Measurements from ENCODE around the gene FIZ1.

The FIZ1 gene

DNA sequence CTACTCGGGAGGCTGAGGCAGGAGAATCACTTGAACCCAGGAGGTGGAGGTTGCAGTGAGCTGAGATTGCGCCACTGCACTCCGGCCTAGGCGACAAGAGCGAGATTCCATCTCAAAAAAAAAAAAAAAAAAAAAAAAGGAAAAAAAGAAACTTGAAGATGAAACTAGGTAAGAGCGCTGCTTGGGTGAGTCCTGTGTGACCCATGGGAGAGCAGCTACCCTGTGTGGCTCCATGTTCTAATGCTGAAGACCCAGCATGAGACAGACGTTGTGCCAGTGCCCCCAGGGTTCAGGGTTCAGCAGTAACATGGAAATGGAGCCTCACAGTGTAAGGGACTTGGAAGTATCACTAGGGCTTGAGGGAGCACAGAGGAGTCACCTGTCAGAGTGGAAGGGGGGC, 19.1 kb upstream of the FIZ1 start:
- no peak for TF ChIP-seq BHLHE40 (IDR thresholded peaks at IDR 0.05; ENCODE audit: borderline replicate concordance)
- no peak for TF ChIP-seq HDGF (IDR thresholded peaks at IDR 0.05; ENCODE audit: borderline replicate concordance)
- no peak for TF ChIP-seq ELF4 (IDR thresholded peaks at IDR 0.05)
- TF ChIP-seq CTBP1 (IDR thresholded peaks at IDR 0.05; ENCODE audit: borderline replicate concordance), result no peak
- TF ChIP-seq TARDBP (IDR thresholded peaks at IDR 0.05), result no peak
- TF ChIP-seq ZNF384 (IDR thresholded peaks at IDR 0.05), result no peak
- TF ChIP-seq FOXA1 (IDR thresholded peaks at IDR 0.05), result no peak
- no peak for TF ChIP-seq FOXK2 (IDR thresholded peaks at IDR 0.05)
- no peak for TF ChIP-seq NFRKB (IDR thresholded peaks at IDR 0.05)
- DNase-seq (ENCODE audit: extremely low spot score), result no peak
- ChIA-PET POLR2A (interaction anchor here (2.3 kb wide), 1 partner anchor 13 kb away, joined by 14 read pairs; the partner anchor contains the start of gene ZNF865), CTCF (no interaction called here)

DNA sequence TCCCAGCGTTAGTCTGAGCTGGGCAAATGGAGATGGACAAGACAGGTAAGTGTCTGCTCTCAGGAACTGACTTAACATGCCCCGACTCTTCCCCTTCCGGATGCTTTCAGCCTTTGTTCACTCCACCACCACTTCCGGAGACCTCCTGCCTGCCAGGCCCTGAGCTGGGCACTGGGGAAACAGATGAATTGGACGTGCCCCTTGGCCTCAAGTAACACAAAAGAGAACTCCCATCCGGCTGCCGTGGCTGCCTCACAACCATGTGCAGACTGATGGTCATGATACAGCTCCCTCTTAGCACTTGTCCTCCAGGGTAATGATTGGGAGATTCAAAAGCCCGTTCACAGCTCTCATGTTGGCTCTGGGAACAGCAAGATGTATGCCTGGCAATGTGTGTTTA, 18.1 kb upstream of the FIZ1 start:
- DNase-seq (ENCODE audit: extremely low spot score), result no peak
- CTCF ChIA-PET, result interaction anchor here (0.8 kb wide), 1 partner anchor 11 kb away, joined by 3 read pairs; the partner anchor contains the start of gene ZNF865
- TF ChIP-seq SP1 (IDR thresholded peaks at IDR 0.05) (no peak), CTBP1 (IDR thresholded peaks at IDR 0.05; ENCODE audit: borderline replicate concordance) (no peak), ARNT (IDR thresholded peaks at IDR 0.05) (no peak), LEF1 (IDR thresholded peaks at IDR 0.05; ENCODE audit: borderline replicate concordance) (no peak), L3MBTL2 (conservative IDR thresholded peaks at IDR 0.05) (no peak), FOXM1 (IDR thresholded peaks at IDR 0.05; ENCODE audit: borderline replicate concordance) (no peak), SUZ12 (IDR thresholded peaks at IDR 0.05) (no peak), NFRKB (IDR thresholded peaks at IDR 0.05) (no peak), ELF4 (IDR thresholded peaks at IDR 0.05) (no peak), HDGF (IDR thresholded peaks at IDR 0.05; ENCODE audit: borderline replicate concordance) (no peak), BHLHE40 (IDR thresholded peaks at IDR 0.05; ENCODE audit: borderline replicate concordance) (no peak), ZNF384 (IDR thresholded peaks at IDR 0.05) (no peak), FOXA1 (IDR thresholded peaks at IDR 0.05) (no peak), FOXK2 (IDR thresholded peaks at IDR 0.05) (no peak), TARDBP (IDR thresholded peaks at IDR 0.05) (no peak)
- TF ChIP-seq, protein P1, sequence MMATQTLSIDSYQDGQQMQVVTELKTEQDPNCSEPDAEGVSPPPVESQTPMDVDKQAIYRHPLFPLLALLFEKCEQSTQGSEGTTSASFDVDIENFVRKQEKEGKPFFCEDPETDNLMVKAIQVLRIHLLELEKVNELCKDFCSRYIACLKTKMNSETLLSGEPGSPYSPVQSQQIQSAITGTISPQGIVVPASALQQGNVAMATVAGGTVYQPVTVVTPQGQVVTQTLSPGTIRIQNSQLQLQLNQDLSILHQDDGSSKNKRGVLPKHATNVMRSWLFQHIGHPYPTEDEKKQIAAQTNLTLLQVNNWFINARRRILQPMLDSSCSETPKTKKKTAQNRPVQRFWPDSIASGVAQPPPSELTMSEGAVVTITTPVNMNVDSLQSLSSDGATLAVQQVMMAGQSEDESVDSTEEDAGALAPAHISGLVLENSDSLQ (IDR thresholded peaks at IDR 0.05), result no peak
- POLR2A ChIA-PET, result interaction anchor here (0.7 kb wide), 1 partner anchor 214 kb away, joined by 3 read pairs; no protein-coding TSS in a partner anchor

DNA sequence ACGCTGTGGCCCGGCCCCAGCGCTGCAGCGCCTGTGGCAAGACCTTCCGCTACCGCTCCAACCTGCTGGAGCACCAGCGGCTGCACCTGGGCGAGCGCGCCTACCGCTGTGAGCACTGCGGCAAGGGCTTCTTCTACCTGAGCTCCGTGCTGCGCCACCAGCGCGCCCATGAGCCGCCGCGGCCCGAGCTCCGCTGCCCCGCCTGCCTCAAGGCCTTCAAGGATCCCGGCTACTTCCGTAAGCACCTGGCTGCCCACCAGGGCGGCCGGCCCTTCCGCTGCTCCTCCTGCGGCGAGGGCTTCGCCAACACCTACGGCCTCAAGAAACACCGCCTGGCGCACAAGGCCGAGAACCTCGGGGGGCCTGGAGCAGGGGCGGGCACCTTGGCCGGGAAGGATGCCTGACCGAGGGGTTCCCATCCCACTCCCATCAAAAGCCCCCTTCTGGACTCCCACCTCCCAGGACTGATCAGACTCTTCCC, 17.1 kb upstream of the FIZ1 start:
- CTCF ChIA-PET, result no interaction called here
- DNase-seq (ENCODE audit: extremely low spot score), result no peak
- no peak for TF ChIP-seq CTBP1 (IDR thresholded peaks at IDR 0.05; ENCODE audit: borderline replicate concordance)
- no peak for TF ChIP-seq BHLHE40 (IDR thresholded peaks at IDR 0.05; ENCODE audit: borderline replicate concordance)
- no peak for TF ChIP-seq SUZ12 (IDR thresholded peaks at IDR 0.05)
- no peak for TF ChIP-seq LEF1 (IDR thresholded peaks at IDR 0.05; ENCODE audit: borderline replicate concordance)
- no peak for TF ChIP-seq FOXK2 (IDR thresholded peaks at IDR 0.05)
- TF ChIP-seq FOXA1 (IDR thresholded peaks at IDR 0.05), result no peak
- TF ChIP-seq NFRKB (IDR thresholded peaks at IDR 0.05), result no peak
- TF ChIP-seq TARDBP (IDR thresholded peaks at IDR 0.05), result no peak
- no peak for TF ChIP-seq L3MBTL2 (conservative IDR thresholded peaks at IDR 0.05)
- TF ChIP-seq SP1 (IDR thresholded peaks at IDR 0.05), result no peak
- TF ChIP-seq, protein P1 (IDR thresholded peaks at IDR 0.05), result no peak
- POLR2A ChIA-PET, result no interaction called here

DNA sequence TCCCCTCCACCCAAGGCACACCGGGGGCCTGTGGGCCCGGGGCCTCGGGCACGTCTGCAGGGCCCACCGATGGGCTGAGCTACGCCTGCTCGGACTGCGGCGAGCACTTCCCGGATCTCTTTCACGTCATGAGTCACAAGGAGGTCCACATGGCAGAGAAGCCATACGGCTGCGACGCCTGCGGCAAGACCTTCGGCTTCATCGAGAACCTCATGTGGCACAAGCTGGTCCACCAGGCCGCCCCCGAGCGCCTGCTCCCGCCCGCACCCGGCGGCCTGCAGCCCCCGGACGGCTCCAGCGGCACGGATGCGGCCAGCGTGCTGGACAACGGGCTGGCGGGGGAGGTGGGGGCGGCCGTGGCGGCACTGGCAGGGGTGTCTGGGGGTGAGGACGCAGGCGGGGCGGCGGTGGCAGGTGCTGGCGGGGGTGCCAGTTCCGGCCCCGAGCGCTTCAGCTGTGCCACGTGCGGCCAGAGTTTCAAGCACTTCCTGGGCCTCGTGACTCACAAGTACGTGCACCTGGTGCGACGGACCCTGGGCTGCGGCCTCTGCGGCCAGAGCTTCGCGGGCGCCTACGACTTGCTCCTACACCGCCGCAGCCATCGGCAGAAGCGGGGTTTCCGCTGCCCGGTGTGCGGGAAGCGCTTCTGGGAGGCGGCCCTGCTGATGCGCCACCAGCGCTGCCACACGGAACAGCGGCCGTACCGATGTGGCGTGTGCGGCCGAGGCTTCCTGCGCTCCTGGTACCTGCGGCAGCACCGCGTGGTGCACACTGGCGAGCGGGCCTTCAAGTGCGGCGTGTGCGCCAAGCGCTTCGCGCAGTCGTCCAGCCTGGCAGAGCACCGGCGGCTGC, 16.5 kb upstream of the FIZ1 start:
- no peak for DNase-seq (ENCODE audit: extremely low spot score)
- CTCF ChIA-PET, result no interaction called here
- POLR2A ChIA-PET, result no interaction called here
- TF ChIP-seq FOXK2 (IDR thresholded peaks at IDR 0.05) (no peak), LEF1 (IDR thresholded peaks at IDR 0.05; ENCODE audit: borderline replicate concordance) (no peak), FOXA1 (IDR thresholded peaks at IDR 0.05) (no peak), HDGF (IDR thresholded peaks at IDR 0.05; ENCODE audit: borderline replicate concordance) (no peak), SP1 (IDR thresholded peaks at IDR 0.05) (no peak), TARDBP (IDR thresholded peaks at IDR 0.05) (no peak), SUZ12 (IDR thresholded peaks at IDR 0.05) (no peak), ARNT (IDR thresholded peaks at IDR 0.05) (no peak), FOXM1 (IDR thresholded peaks at IDR 0.05; ENCODE audit: borderline replicate concordance) (no peak), BHLHE40 (IDR thresholded peaks at IDR 0.05; ENCODE audit: borderline replicate concordance) (no peak), ELF4 (IDR thresholded peaks at IDR 0.05) (no peak), CTBP1 (IDR thresholded peaks at IDR 0.05; ENCODE audit: borderline replicate concordance) (no peak), L3MBTL2 (conservative IDR thresholded peaks at IDR 0.05) (no peak), ZNF384 (IDR thresholded peaks at IDR 0.05) (no peak), NFRKB (IDR thresholded peaks at IDR 0.05) (no peak)
- TF ChIP-seq, protein P1 (IDR thresholded peaks at IDR 0.05), result no peak

DNA sequence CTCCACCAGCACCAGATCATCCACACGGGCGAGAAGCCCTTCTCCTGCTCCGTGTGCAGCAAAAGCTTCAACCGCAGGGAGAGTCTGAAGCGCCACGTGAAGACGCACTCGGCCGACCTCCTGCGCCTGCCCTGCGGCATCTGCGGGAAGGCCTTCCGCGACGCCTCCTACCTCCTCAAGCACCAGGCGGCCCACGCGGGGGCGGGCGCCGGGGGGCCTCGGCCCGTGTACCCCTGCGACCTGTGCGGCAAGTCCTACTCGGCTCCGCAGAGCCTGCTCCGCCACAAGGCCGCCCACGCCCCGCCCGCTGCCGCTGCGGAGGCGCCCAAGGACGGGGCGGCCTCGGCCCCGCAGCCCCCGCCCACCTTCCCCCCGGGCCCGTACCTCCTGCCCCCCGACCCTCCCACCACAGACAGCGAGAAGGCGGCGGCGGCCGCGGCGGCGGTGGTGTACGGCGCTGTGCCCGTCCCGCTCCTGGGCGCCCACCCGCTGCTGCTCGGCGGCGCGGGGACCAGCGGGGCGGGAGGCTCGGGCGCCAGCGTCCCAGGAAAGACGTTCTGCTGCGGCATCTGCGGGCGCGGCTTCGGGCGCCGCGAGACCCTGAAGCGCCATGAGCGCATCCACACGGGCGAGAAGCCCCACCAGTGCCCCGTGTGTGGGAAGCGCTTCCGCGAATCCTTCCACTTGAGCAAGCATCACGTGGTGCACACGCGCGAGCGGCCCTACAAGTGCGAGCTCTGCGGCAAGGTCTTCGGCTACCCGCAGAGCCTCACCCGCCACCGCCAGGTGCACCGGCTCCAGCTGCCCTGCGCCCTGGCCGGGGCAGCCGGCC, 15.6 kb upstream of the FIZ1 start:
- ChIA-PET POLR2A (no interaction called here), CTCF (no interaction called here)
- no peak for DNase-seq (ENCODE audit: extremely low spot score)

More for the DNA sequence above, 15.6 kb upstream of the FIZ1 start:
- TF ChIP-seq LEF1 (IDR thresholded peaks at IDR 0.05; ENCODE audit: borderline replicate concordance) (no peak), SP1 (IDR thresholded peaks at IDR 0.05) (no peak), FOXM1 (IDR thresholded peaks at IDR 0.05; ENCODE audit: borderline replicate concordance) (no peak), BHLHE40 (IDR thresholded peaks at IDR 0.05; ENCODE audit: borderline replicate concordance) (no peak), FOXK2 (IDR thresholded peaks at IDR 0.05) (no peak), ZNF384 (IDR thresholded peaks at IDR 0.05) (no peak), TARDBP (IDR thresholded peaks at IDR 0.05) (no peak), NFRKB (IDR thresholded peaks at IDR 0.05) (no peak), L3MBTL2 (conservative IDR thresholded peaks at IDR 0.05) (no peak), ELF4 (IDR thresholded peaks at IDR 0.05) (no peak), FOXA1 (IDR thresholded peaks at IDR 0.05) (no peak), ARNT (IDR thresholded peaks at IDR 0.05) (no peak), SUZ12 (IDR thresholded peaks at IDR 0.05) (no peak)
- TF ChIP-seq, protein P1 (IDR thresholded peaks at IDR 0.05), result no peak

All from HEK293T (cell line).